ENCODE results near the gene RHOG. TPM values are rescaled to one million over a fixed set of nuclear protein-coding genes. Genes with fewer than 3 reads are reported as not detected.

Gene RHOG
- total RNA-seq, 1 experiment from 2014 or later, result 20.2 TPM

GRCh38 chr11:3853899-3854659 lies 13.3 kb upstream of the RHOG start:
- H3K4me3 ChIP-seq (ENCODE audit: insufficient read depth, low read depth, low read length), result no peak overlapping the region; the same call in 1 of the 2 replicates
- DNase-seq, result no peak
- H3K36me3 ChIP-seq (replicated peaks; ENCODE audit: control insufficient read depth, insufficient read depth, low read length), result no peaks in the 10 kb centered on the region
- peaks cover 10% of the 10 kb centered on the region for H3K27me3 ChIP-seq (ENCODE audit: control insufficient read depth, insufficient read depth, low read length)

- Histone ChIP-seq H3K36me3 (replicated peaks; ENCODE audit: control insufficient read depth, insufficient read depth, low read length) (no peaks in the 10 kb centered on the region), H3K27me3 (ENCODE audit: control insufficient read depth, insufficient read depth, low read length) (peaks cover 10% of the 10 kb centered on the region), H3K4me3 (ENCODE audit: insufficient read depth, low read depth, low read length) (no peak overlapping the region)
- no peak for DNase-seq
Observed at GRCh38 chr11:3853545-3853842, 12.7 kb upstream of the RHOG start.

- H3K4me3 ChIP-seq (ENCODE audit: insufficient read depth, low read depth, low read length), result no peak overlapping the region
- no peaks in the 10 kb centered on the region for H3K27me3 ChIP-seq (ENCODE audit: control insufficient read depth, insufficient read depth, low read length)
- H3K36me3 ChIP-seq (replicated peaks; ENCODE audit: control insufficient read depth, insufficient read depth, low read length), result no peaks in the 10 kb centered on the region
- DNase-seq, result no peak
Observed at GRCh38 chr11:3849297-3849874, 8.6 kb upstream of the RHOG start.

- H3K4me3 ChIP-seq (ENCODE audit: insufficient read depth, low read depth, low read length), result no peak overlapping the region
- no peaks in the 10 kb centered on the region for H3K36me3 ChIP-seq (replicated peaks; ENCODE audit: control insufficient read depth, insufficient read depth, low read length)
- DNase-seq, result no peak
- H3K27me3 ChIP-seq (ENCODE audit: control insufficient read depth, insufficient read depth, low read length), result no peaks in the 10 kb centered on the region
Observed at GRCh38 chr11:3845670-3846069, 4.9 kb upstream of the RHOG start.

- no peak for DNase-seq
- Histone ChIP-seq H3K4me3 (ENCODE audit: insufficient read depth, low read depth, low read length) (no peak overlapping the region), H3K27me3 (ENCODE audit: control insufficient read depth, insufficient read depth, low read length) (no peaks in the 10 kb centered on the region), H3K36me3 (replicated peaks; ENCODE audit: control insufficient read depth, insufficient read depth, low read length) (no peaks in the 10 kb centered on the region)
Observed at GRCh38 chr11:3845246-3845645, 4.5 kb upstream of the RHOG start.

- Histone ChIP-seq H3K27me3 (ENCODE audit: control insufficient read depth, insufficient read depth, low read length) (no peaks in the 10 kb centered on the region), H3K36me3 (replicated peaks; ENCODE audit: control insufficient read depth, insufficient read depth, low read length) (no peaks in the 10 kb centered on the region)
- DNase-seq, result no peak
Observed at GRCh38 chr11:3843326-3843725, 2.6 kb upstream of the RHOG start.

GRCh38 chr11:3841426-3842350 lies 929 bp upstream of the RHOG start:
- peak; percentile 91 for DNase-seq
- Histone ChIP-seq H3K27me3 (ENCODE audit: control insufficient read depth, insufficient read depth, low read length) (no peaks in the 10 kb centered on the region), H3K36me3 (replicated peaks; ENCODE audit: control insufficient read depth, insufficient read depth, low read length) (no peaks in the 10 kb centered on the region), H3K4me3 (ENCODE audit: insufficient read depth, low read depth, low read length) (peak overlapping the region; percentile 55)

More at GRCh38 chr11:3843326-3843725, 2.6 kb upstream of the RHOG start:
- no peak overlapping the region for H3K4me3 ChIP-seq (ENCODE audit: insufficient read depth, low read depth, low read length)

GRCh38 chr11:3840004-3840869 lies 522 bp downstream of the RHOG start:
- Histone ChIP-seq H3K4me3 (ENCODE audit: insufficient read depth, low read depth, low read length) (peak overlapping the region; percentile 74), H3K27me3 (ENCODE audit: control insufficient read depth, insufficient read depth, low read length) (no peaks in the 10 kb centered on the region), H3K36me3 (replicated peaks; ENCODE audit: control insufficient read depth, insufficient read depth, low read length) (no peaks in the 10 kb centered on the region)
- peak; percentile 82 for DNase-seq

- Histone ChIP-seq H3K36me3 (replicated peaks; ENCODE audit: control insufficient read depth, insufficient read depth, low read length) (no peaks in the 10 kb centered on the region), H3K4me3 (ENCODE audit: insufficient read depth, low read depth, low read length) (no peak overlapping the region)
- DNase-seq, result no peak
Observed at GRCh38 chr11:3838504-3838903, 2.3 kb downstream of the RHOG start.

GRCh38 chr11:3837793-3838192 lies 3.0 kb downstream of the RHOG start:
- no peak overlapping the region for H3K4me3 ChIP-seq (ENCODE audit: insufficient read depth, low read depth, low read length)
- peak; percentile 41 for DNase-seq
- H3K27me3 ChIP-seq (ENCODE audit: control insufficient read depth, insufficient read depth, low read length), result no peaks in the 10 kb centered on the region
- no peaks in the 10 kb centered on the region for H3K36me3 ChIP-seq (replicated peaks; ENCODE audit: control insufficient read depth, insufficient read depth, low read length)

More at GRCh38 chr11:3838504-3838903, 2.3 kb downstream of the RHOG start:
- no peaks in the 10 kb centered on the region for H3K27me3 ChIP-seq (ENCODE audit: control insufficient read depth, insufficient read depth, low read length)

GRCh38 chr11:3836903-3837302 lies 3.9 kb downstream of the RHOG start:
- Histone ChIP-seq H3K27me3 (ENCODE audit: control insufficient read depth, insufficient read depth, low read length) (no peaks in the 10 kb centered on the region), H3K4me3 (ENCODE audit: insufficient read depth, low read depth, low read length) (no peak overlapping the region), H3K36me3 (replicated peaks; ENCODE audit: control insufficient read depth, insufficient read depth, low read length) (no peaks in the 10 kb centered on the region)
- no peak for DNase-seq

- Histone ChIP-seq H3K27me3 (ENCODE audit: control insufficient read depth, insufficient read depth, low read length) (no peaks in the 10 kb centered on the region), H3K4me3 (ENCODE audit: insufficient read depth, low read depth, low read length) (no peak overlapping the region), H3K36me3 (replicated peaks; ENCODE audit: control insufficient read depth, insufficient read depth, low read length) (no peaks in the 10 kb centered on the region)
- DNase-seq, result no peak
Observed at GRCh38 chr11:3835751-3836150, 5.0 kb downstream of the RHOG start.

- DNase-seq, result peak; percentile 59
- Histone ChIP-seq H3K36me3 (replicated peaks; ENCODE audit: control insufficient read depth, insufficient read depth, low read length) (peaks cover 2% of the 10 kb centered on the region; the same call in 1 of the 2 replicates), H3K4me3 (ENCODE audit: insufficient read depth, low read depth, low read length) (no peak overlapping the region), H3K27me3 (ENCODE audit: control insufficient read depth, insufficient read depth, low read length) (no peaks in the 10 kb centered on the region)
Observed at GRCh38 chr11:3834664-3835461, 5.9 kb downstream of the RHOG start.

All from H7 (cell line).